Activated CD4-positive, alpha-beta T cell treated with anti-CD3 and anti-CD28 coated beads for 4 hours (primary cell): Measurements from ENCODE around the gene RING1.

ENCODE experiments used
- DNase-seq, 2 donors: peaks; one replicate each; pipeline ENCODE4 v3.0.0-alpha.2; 2020

The RING1 gene

DNA sequence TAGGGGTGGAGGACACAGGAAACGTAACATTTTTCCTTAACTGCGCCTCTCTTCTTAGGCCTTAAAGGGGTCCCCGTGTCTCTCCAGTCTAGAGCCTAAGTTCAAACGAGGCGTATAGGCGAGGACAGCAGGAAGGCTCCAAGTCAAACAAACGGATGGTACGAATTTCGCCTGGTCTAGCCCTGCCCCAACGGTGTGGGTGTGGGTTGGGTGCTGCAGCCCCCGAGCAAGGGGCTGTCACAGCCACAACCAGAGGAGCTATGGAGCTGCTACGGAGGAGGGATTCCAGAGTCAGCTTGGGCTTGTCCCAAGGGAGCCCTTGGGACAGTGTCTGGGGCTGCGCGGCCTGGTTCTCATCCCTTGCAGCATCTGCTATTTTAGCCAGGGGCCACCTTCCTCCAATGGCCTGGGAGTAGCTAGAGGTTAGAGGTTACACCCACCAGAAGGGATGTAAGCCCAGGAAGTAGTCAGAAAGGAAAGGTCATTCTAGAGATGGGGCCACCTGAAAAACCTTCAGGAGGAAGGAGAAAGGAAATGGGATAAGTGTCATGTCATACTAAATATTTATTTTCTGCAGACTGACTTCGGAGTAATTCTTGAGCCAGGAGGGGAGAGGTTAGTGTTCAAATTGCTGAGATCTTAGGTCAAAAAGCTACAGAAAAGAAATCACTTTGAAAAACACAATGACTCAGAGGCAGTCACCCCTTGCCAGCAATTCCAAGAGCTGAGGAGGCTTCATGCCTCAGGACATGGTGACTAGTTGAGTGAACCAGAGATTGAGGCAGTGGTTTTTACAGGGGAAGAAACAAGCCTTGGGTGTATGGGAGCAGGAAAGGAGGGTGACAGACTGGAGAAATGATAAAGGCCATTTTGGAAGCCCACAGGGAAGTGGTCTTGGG lies 41.7 kb downstream of the RING1 start:
- no peak for DNase-seq

DNA sequence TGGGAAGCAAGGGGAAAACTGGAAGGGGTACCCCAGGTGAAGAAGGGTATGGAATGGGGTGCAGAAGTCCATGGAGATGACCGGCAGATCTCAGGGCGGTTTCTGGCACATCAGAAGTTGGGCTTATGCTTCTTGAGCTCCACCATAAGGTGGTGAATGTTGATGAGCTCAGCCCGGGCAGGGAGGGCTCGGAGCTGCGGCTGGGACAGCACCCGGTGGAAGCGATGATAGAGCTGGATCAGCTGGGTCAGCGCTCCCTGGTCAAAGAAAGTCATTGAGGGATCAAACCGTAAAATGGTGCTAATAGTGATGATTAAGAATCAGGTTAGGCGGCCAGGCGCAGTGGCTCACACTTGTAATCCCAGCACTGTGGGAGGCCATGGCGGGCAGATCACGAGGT lies 42.4 kb downstream of the RING1 start:
- no peak for DNase-seq

DNA sequence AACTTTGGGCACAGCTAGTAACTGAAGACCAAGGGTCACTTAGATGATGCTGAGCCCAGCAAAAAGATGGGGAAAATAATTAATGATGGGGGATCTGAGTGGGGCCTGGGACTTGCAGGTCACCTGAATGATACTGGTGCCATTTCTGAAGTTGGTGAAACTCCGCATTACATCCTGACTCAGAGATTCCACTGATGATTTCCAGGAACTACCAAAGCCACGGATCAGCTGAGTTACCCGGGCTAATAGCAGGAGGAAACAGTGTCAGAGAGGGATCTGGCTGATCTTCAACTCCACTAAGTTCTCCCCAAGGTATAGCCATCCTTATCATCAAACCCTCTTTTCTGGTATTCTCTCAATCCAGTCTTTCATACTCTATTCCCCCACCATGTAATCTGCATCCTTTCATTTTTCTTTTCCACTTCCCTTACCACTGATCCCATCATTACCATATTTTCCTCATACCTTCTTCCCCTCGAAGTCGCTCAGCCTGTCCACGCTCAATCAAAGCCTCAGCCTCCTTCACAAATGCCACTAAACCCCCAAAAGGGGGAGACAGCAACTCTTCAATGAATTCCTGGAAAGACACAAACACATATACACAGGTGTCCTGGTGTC lies 43.2 kb downstream of the RING1 start:
- no peak for DNase-seq

DNA sequence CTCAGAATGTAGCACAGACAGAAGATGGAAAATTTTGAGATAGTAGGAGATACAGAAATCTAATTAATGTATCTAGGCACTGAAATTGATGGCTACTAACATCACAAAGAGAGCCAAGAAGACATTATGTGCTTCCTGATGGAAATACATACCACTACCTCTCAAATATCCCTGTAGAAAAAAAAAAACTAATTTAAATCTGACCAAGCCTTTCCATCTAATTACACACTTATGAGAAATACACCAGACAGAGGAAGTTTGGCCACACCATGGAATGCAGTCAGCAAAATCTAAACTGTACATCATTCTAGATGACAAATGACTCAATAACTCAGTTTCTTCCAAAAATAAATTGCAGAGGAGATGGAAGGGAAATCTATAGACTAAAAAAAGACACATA lies 44.5 kb downstream of the RING1 start:
- DNase-seq: no peak

DNA sequence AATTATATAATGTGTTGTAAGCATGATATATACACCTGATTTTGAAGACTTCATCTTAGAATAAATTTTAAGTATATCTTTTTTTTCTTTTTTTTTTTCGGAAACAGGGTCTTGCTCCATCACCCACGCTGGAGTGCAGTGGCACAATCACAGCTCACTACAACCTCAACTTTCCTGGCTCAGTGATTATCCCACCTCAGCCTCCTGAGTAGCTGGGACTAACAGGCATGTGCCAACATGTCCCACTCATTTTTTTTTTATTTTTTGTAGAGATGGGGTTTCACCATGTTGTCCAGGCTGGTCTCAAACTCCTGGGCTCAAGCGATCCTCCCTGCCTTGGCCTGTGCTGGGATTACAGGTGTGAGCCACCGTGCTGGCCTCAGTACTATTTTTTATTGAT lies 46.3 kb downstream of the RING1 start:
- no peak for DNase-seq

DNA sequence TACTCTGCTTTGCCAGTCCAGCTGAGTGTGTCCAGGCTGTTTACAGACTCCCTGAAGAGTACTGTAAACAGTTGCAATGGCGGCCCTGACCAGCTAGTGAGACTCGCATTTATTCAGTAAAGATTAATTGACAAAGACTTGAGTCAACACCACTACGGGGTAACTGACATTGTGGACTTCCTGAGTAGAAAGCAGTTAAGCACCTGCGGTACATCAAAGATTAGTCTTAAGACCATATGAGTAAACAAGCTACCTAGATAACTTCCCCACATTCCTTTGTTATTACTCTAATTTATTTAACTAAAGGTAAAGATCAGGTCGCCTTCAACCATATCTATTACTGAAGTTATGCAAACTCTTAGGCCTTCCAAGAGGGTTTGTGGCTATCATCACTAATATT lies 50.7 kb downstream of the RING1 start:
- DNase-seq: no peak
